DND-41 (cell line): Measurements from ENCODE around the gene CDC14C.

Experiments
- CTCF ChIP-seq: IDR thresholded peaks from 2 replicates; pipeline ENCODE4 v1.5.1; 2012; ENCODE audit warnings: borderline replicate concordance, low read length, moderate library complexity, mild to moderate bottlenecking; ENCODE audit not compliant: poor library complexity, severe bottlenecking; ENCODE audit errors: extremely low read depth
- EZH2 ChIP-seq: IDR thresholded peaks from 3 replicates; pipeline ENCODE4 v1.6.1; 2012; ENCODE audit warnings: borderline replicate concordance, low read depth, mild to moderate bottlenecking, moderate library complexity, low read length, inconsistent platforms; ENCODE audit not compliant: severe bottlenecking

DNA sequence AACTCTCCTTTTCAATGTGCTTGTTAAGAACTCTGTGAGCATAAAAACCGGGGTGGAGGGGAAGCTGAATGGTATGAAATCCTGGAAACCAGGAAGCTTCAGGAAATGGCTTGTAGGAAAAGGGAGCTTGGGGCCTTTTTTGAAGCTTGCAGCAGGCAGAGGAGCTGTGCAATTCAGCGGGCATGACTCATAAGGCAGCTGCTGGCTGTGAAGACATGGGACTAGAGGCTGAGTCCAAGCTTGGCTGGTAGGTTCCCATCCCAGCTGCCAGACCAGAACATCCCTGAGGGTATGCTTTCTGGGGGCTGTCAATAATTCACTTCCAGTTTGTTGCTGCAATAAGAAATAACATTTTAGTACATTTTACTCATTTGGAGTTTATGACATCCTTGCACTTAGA lies 36.8 kb upstream of the CDC14C start:
- no peak for TF ChIP-seq CTCF
- TF ChIP-seq EZH2 = no peak
